GM21529 (cell line): Measurements from ENCODE around the gene QRFP.

Experiments
- ATAC-seq: cut with Tn5 transposase; IDR thresholded peaks from one replicate; pipeline ENCODE4 v1.9.1; 2021; ENCODE audit not compliant: unreplicated experiment

Gene QRFP

GRCh38 chr9:130934246-130934645 is 37.6 kb upstream of the QRFP start:
- ATAC-seq = no peak

GRCh38 chr9:130933114-130934046 is 36.8 kb upstream of the QRFP start:
- ATAC-seq = no peak

GRCh38 chr9:130932255-130933079 is 35.9 kb upstream of the QRFP start:
- ATAC-seq = no peak

- peak; percentile 45 for ATAC-seq
These were observed 35.1 kb upstream of the QRFP start for GRCh38 chr9:130931508-130932254.

- no peak for ATAC-seq
These were observed 34.3 kb upstream of the QRFP start for GRCh38 chr9:130930804-130931349.

- no peak for ATAC-seq
These were observed 33.7 kb upstream of the QRFP start for GRCh38 chr9:130930132-130930803.

GRCh38 chr9:130929571-130930038 is 33.0 kb upstream of the QRFP start:
- no peak for ATAC-seq

- peak; percentile 41 for ATAC-seq
These were observed 31.6 kb upstream of the QRFP start for GRCh38 chr9:130927995-130928900.

GRCh38 chr9:130927338-130927737 is 30.7 kb upstream of the QRFP start:
- ATAC-seq = no peak

- no peak for ATAC-seq
These were observed 28.6 kb upstream of the QRFP start for GRCh38 chr9:130925050-130925678.

GRCh38 chr9:130924448-130924788 is 27.8 kb upstream of the QRFP start:
- ATAC-seq = no peak

- ATAC-seq = no peak
These were observed 27.2 kb upstream of the QRFP start for GRCh38 chr9:130923611-130924447.

GRCh38 chr9:130922893-130923610 is 26.4 kb upstream of the QRFP start:
- no peak for ATAC-seq

GRCh38 chr9:130921989-130922892 is 25.6 kb upstream of the QRFP start:
- ATAC-seq = no peak

GRCh38 chr9:130921300-130921988 is 24.8 kb upstream of the QRFP start:
- ATAC-seq = no peak
